ENCODE measurements around the gene DENND1B. TPM values are rescaled to one million over a fixed set of nuclear protein-coding genes. Genes with fewer than 3 reads are reported as not detected.

DENND1B gene
- total and polyA plus RNA-seq, 9 of the 15 experiments (the other 6 are each of a cell fraction or from before 2014, with no cell fraction given): 2.1 to 12.1 (median 7.5) TPM

DNA sequence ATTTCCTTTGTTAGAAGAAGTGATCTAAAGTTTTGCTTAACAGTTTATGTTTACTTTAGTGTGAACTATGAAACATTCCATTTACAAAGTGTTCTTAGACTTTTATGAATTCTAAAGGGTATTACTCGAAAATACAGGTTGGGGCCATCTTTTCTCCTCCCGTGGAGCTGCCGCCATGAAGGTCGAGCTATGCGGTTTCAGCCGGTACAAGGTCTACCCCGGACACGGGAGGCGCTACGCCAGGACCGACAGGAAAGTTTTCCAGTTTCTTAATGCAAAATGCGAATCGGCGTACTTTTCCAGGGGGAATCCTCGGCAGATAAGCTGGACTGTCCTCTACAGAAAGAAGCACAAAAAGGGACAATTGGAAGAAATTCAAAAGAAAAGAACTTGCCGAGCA is 39.8 kb downstream of the DENND1B start:
- no TSS peak for BruUV-seq (replicated peaks)
- in situ Hi-C loops (cut with MboI): no loop called here
- no peaks in the 10 kb centered on the region; the same call in 2 of the 3 replicates for H3K79me2 ChIP-seq (ENCODE audit: control insufficient read depth, insufficient read depth, low read length)
- H3K4me2 ChIP-seq (ENCODE audit: insufficient read depth, low read length): no peak overlapping the region
- ChIA-PET CTCF (ENCODE audit: low intra/inter-chr PET ratio) (no interaction called here), POLR2A (no interaction called here)
- no peaks in the 10 kb centered on the region for H4K20me1 ChIP-seq (replicated peaks; ENCODE audit: control insufficient read depth, insufficient read depth, low read length)
- H3K4me1 ChIP-seq (replicated peaks in 1 of 2; ENCODE audit: control insufficient read depth in 2 of 2, insufficient read depth in 2 of 2, low read length in 2 of 2): peaks cover 0 to 2% of the 10 kb centered on the region in 2 experiments; a peak in 1 of 5 replicates
- H3K27ac ChIP-seq (ENCODE audit: extremely low read depth, low read depth, low read length): no peak overlapping the region
- FAIRE-seq: no peak
- TF ChIP-seq CBX3 (IDR thresholded peaks at IDR 0.05; ENCODE audit: borderline replicate concordance in 1 of 2, low read length in 2 of 2): 0 out of 3 replicates have a peak, but pooled peaks of 1 of the 2 experiments have one; percentile 14
- TF ChIP-seq CTBP1 (IDR thresholded peaks at IDR 0.05; ENCODE audit: borderline replicate concordance): no peak
- TF ChIP-seq CC2D1A (IDR thresholded peaks at IDR 0.05): 0 out of 2 replicates have a peak, but pooled peaks have one; percentile 20
- peak; percentile 82 for TF ChIP-seq ZBTB33 (CRISPR knock-in tag; IDR thresholded peaks at IDR 0.05)
- TF ChIP-seq ZNF785 (CRISPR knock-in tag; IDR thresholded peaks at IDR 0.05): no peak
- TF ChIP-seq PURB (CRISPR knock-in tag; IDR thresholded peaks at IDR 0.05; ENCODE audit: low read depth): no peak
- TF ChIP-seq CHAMP1 (IDR thresholded peaks at IDR 0.05): peak; percentile 64; the same call in 1 of the 2 replicates
- TF ChIP-seq ZNF174 (CRISPR knock-in tag; IDR thresholded peaks at IDR 0.05): no peak
- no peak for DNase-seq (ENCODE audit: extremely low read depth in 1 of 4, low spot score in 3 of 4)
- no peak overlapping the region for H3K9ac ChIP-seq (ENCODE audit: insufficient read depth in 1 of 2, low read depth in 2 of 2, low read length in 2 of 2)
- no peak overlapping the region for H3K4me3 ChIP-seq
- no peaks in the 10 kb centered on the region for H3K36me3 ChIP-seq (ENCODE audit: control insufficient read depth, insufficient read depth, low read length)
- H2AFZ ChIP-seq (ENCODE audit: low read depth, low read length): no peak overlapping the region
- no peaks in the 10 kb centered on the region for H3K9me1 ChIP-seq (ENCODE audit: control insufficient read depth, insufficient read depth, low read length)
- intact Hi-C loops (cut with micrococcal nuclease): no loop called here
- H3K27me3 ChIP-seq (ENCODE audit: control insufficient read depth in 2 of 2, insufficient read depth in 2 of 2, low read length in 2 of 2): no peaks in the 10 kb centered on the region
- no peaks in the 10 kb centered on the region for H3K9me3 ChIP-seq (replicated peaks; ENCODE audit: control insufficient read depth, insufficient read depth, low read depth, low read length)
- 91% methylated on average over 16 of the region's 16 CpGs for WGBS (ENCODE audit: insufficient coverage, low coverage, missing lambda C conversion rate)
- ATAC-seq: no peak
